Activated T-cell treated with anti-CD3 and anti-CD28 coated beads, Interleukin-2, amount 50 U/mL, for 72 hours (primary cell): ENCODE data around the gene ZMYM4. TPM values are rescaled to one million over a fixed set of nuclear protein-coding genes. Genes with fewer than 3 reads are reported as not detected.

Experiments
- ATAC-seq, 2 donors: fragments of 150-1000 bp; cut with Tn5 transposase; replicated peaks in 1 of 2; 2 replicates each; pipeline ENCODE4 v1.10.0; 2021; ENCODE audit warnings: moderate library complexity in 2 of 2, mild to moderate bottlenecking in 1 of 2
- DNase-seq, 2 donors: peaks; one replicate each; pipeline ENCODE4 v3.0.0; 2021 to 2022; ENCODE audit warnings: mixed read lengths in 1 of 2
- H3K27ac Mint-ChIP-seq: one replicate; pipeline ENCODE4 v1.8.0; 2022; ENCODE audit warnings: mild to moderate bottlenecking, moderate library complexity, mixed read lengths
- H3K27me3 Mint-ChIP-seq: one replicate; pipeline ENCODE4 v1.8.0; 2022; ENCODE audit warnings: low read depth, mixed read lengths
- H3K36me3 Mint-ChIP-seq, 2 donors: one replicate each; pipeline ENCODE4 v1.8.0; 2022; ENCODE audit warnings: mixed read lengths in 2 of 2, mild to moderate bottlenecking in 1 of 2; ENCODE audit not compliant: insufficient read depth in 2 of 2
- H3K4me1 Mint-ChIP-seq: one replicate; pipeline ENCODE4 v1.8.0; 2022; ENCODE audit warnings: low read depth, mixed read lengths
- H3K4me3 Mint-ChIP-seq, 2 donors: one replicate each; pipeline ENCODE4 v1.8.0; 2022; ENCODE audit warnings: mild to moderate bottlenecking in 2 of 2, mixed read lengths in 2 of 2, moderate library complexity in 2 of 2
- H3K9me3 Mint-ChIP-seq, 2 donors: one replicate each; pipeline ENCODE4 v1.8.0; 2022; ENCODE audit warnings: mixed read lengths in 2 of 2
- total RNA-seq, 2 donors: library from RNA; stranded (reverse); gene quantifications; one replicate each; pipeline ENCODE4 v1.2.3, GENCODE V29; 2022

ZMYM4 gene
- total RNA-seq, 2 donors from 2014 or later: 37.5 to 54.7 TPM

GRCh38 chr1:35442734-35443133 is 174.2 kb downstream of the ZMYM4 start:
- H3K4me1 Mint-ChIP-seq: peaks cover 10% of the 10 kb centered on the region
- no peaks in the 10 kb centered on the region for H3K27me3 Mint-ChIP-seq
- peak overlapping the region; percentile 11 for H3K27ac Mint-ChIP-seq
- peak overlapping the region; percentile 5 to 51 for H3K4me3 Mint-ChIP-seq
- DNase-seq (peak; percentile 53 to 61), ATAC-seq (peak; percentile 74 to 75)
- H3K9me3 Mint-ChIP-seq: no peaks in the 10 kb centered on the region
- H3K36me3 Mint-ChIP-seq: peaks cover 2 to 4% of the 10 kb centered on the region in 2 donors

GRCh38 chr1:35443768-35444518 is 175.4 kb downstream of the ZMYM4 start:
- DNase-seq (no peak), ATAC-seq (peak; percentile 36 to 59)
- Mint-ChIP-seq H3K4me1 (peaks cover 10% of the 10 kb centered on the region), H3K4me3 (peak overlapping the region in 1 of 2 donors; percentile 20), H3K36me3 (peaks cover 4 to 5% of the 10 kb centered on the region in 2 donors), H3K9me3 (no peaks in the 10 kb centered on the region), H3K27ac (peak overlapping the region; percentile 5), H3K27me3 (no peaks in the 10 kb centered on the region)

- Mint-ChIP-seq H3K27ac (no peak overlapping the region), H3K9me3 (no peaks in the 10 kb centered on the region), H3K4me3 (no peak overlapping the region), H3K4me1 (peaks cover 10% of the 10 kb centered on the region), H3K36me3 (peaks cover 3 to 5% of the 10 kb centered on the region in 2 donors), H3K27me3 (no peaks in the 10 kb centered on the region)
- DNase-seq (no peak), ATAC-seq (no peak)
Observed at GRCh38 chr1:35444519-35444774, 175.9 kb downstream of the ZMYM4 start.

GRCh38 chr1:35447278-35447677 is 178.8 kb downstream of the ZMYM4 start:
- Mint-ChIP-seq H3K27ac (no peak overlapping the region), H3K4me1 (peaks cover 25% of the 10 kb centered on the region), H3K4me3 (peak overlapping the region in 1 of 2 donors; percentile 9), H3K9me3 (no peaks in the 10 kb centered on the region), H3K36me3 (peaks cover 4 to 9% of the 10 kb centered on the region in 2 donors), H3K27me3 (no peaks in the 10 kb centered on the region)
- no peak for ATAC-seq
- no peak for DNase-seq

GRCh38 chr1:35448344-35448801 is 179.9 kb downstream of the ZMYM4 start:
- H3K36me3 Mint-ChIP-seq: peaks cover 4 to 9% of the 10 kb centered on the region in 2 donors
- no peak overlapping the region for H3K27ac Mint-ChIP-seq

GRCh38 chr1:35449334-35450008 is 181.0 kb downstream of the ZMYM4 start:
- H3K36me3 Mint-ChIP-seq: peaks cover 4 to 10% of the 10 kb centered on the region in 2 donors
- H3K9me3 Mint-ChIP-seq: no peaks in the 10 kb centered on the region
- H3K27ac Mint-ChIP-seq: no peak overlapping the region
- H3K4me3 Mint-ChIP-seq: no peak overlapping the region
- ATAC-seq (no peak), DNase-seq (no peak)
- H3K27me3 Mint-ChIP-seq: no peaks in the 10 kb centered on the region
- H3K4me1 Mint-ChIP-seq: peaks cover 38% of the 10 kb centered on the region

More at GRCh38 chr1:35448344-35448801, 179.9 kb downstream of the ZMYM4 start:
- no peak overlapping the region for H3K4me3 Mint-ChIP-seq
- no peaks in the 10 kb centered on the region for H3K9me3 Mint-ChIP-seq
- ATAC-seq (no peak), DNase-seq (no peak)
- no peaks in the 10 kb centered on the region for H3K27me3 Mint-ChIP-seq
- peaks cover 27% of the 10 kb centered on the region for H3K4me1 Mint-ChIP-seq

GRCh38 chr1:35451125-35451528 is 182.6 kb downstream of the ZMYM4 start:
- H3K36me3 Mint-ChIP-seq: peaks cover 6 to 13% of the 10 kb centered on the region in 2 donors
- H3K9me3 Mint-ChIP-seq: no peaks in the 10 kb centered on the region
- H3K4me3 Mint-ChIP-seq: peak overlapping the region in 1 of 2 donors; percentile 26
- peaks cover 46% of the 10 kb centered on the region for H3K4me1 Mint-ChIP-seq
- ATAC-seq: peak; percentile 60 to 68
- peak; percentile 76 to 80 for DNase-seq
- H3K27me3 Mint-ChIP-seq: no peaks in the 10 kb centered on the region
- peak overlapping the region; percentile 39 for H3K27ac Mint-ChIP-seq

GRCh38 chr1:35452106-35452774 is 183.7 kb downstream of the ZMYM4 start:
- Mint-ChIP-seq H3K4me3 (peak overlapping the region; percentile 18 to 65), H3K27ac (peak overlapping the region; percentile 66), H3K4me1 (peaks cover 46% of the 10 kb centered on the region), H3K9me3 (no peaks in the 10 kb centered on the region), H3K27me3 (no peaks in the 10 kb centered on the region), H3K36me3 (peaks cover 5 to 13% of the 10 kb centered on the region in 2 donors)
- DNase-seq (no peak), ATAC-seq (no peak)

- no peaks in the 10 kb centered on the region for H3K27me3 Mint-ChIP-seq
- H3K36me3 Mint-ChIP-seq: peaks cover 4 to 10% of the 10 kb centered on the region in 2 donors
- peaks cover 46% of the 10 kb centered on the region for H3K4me1 Mint-ChIP-seq
- DNase-seq: no peak
- H3K27ac Mint-ChIP-seq: peak overlapping the region; percentile 66
- no peaks in the 10 kb centered on the region for H3K9me3 Mint-ChIP-seq
- H3K4me3 Mint-ChIP-seq: peak overlapping the region in 1 of 2 donors; percentile 65
- no peak for ATAC-seq
Observed at GRCh38 chr1:35453031-35453430, 184.5 kb downstream of the ZMYM4 start.

GRCh38 chr1:35454176-35454575 is 185.7 kb downstream of the ZMYM4 start:
- Mint-ChIP-seq H3K36me3 (peaks cover 4 to 10% of the 10 kb centered on the region in 2 donors), H3K27ac (peak overlapping the region; percentile 81), H3K9me3 (no peaks in the 10 kb centered on the region), H3K27me3 (no peaks in the 10 kb centered on the region), H3K4me3 (peak overlapping the region; percentile 32 to 60), H3K4me1 (peaks cover 46% of the 10 kb centered on the region)
- ATAC-seq: peak; percentile 10 to 34
- DNase-seq: no peak

- Mint-ChIP-seq H3K4me1 (peaks cover 46% of the 10 kb centered on the region), H3K27me3 (no peaks in the 10 kb centered on the region), H3K4me3 (peak overlapping the region; percentile 41 to 60), H3K9me3 (no peaks in the 10 kb centered on the region), H3K27ac (peak overlapping the region; percentile 81), H3K36me3 (peaks cover 2 to 10% of the 10 kb centered on the region in 2 donors)
- DNase-seq: peak; percentile 18 to 36
- peak; percentile 88 to 90 for ATAC-seq
Observed at GRCh38 chr1:35454616-35455015, 186.1 kb downstream of the ZMYM4 start.

GRCh38 chr1:35460796-35461195 is 192.3 kb downstream of the ZMYM4 start:
- Mint-ChIP-seq H3K4me1 (peaks cover 16% of the 10 kb centered on the region), H3K9me3 (peaks cover 6 to 7% of the 10 kb centered on the region in 2 donors), H3K27me3 (no peaks in the 10 kb centered on the region), H3K27ac (peak overlapping the region; percentile 34), H3K36me3 (peaks cover 21 to 24% of the 10 kb centered on the region in 2 donors), H3K4me3 (no peak overlapping the region)
- ATAC-seq: no peak
- no peak for DNase-seq
